GM23338 (cell line): ENCODE data around the gene ACOT6. TPM values are rescaled to one million over a fixed set of nuclear protein-coding genes. Genes with fewer than 3 reads are reported as not detected.

Experiments
- ATAC-seq: fragments of 200-7000 bp; cut with Tn5 transposase; 3 replicates; pipeline ENCODE4 v1.9.1; 2020
- DNase-seq: peaks from one replicate; pipeline ENCODE4 v3.0.0-alpha.2; 2015; ENCODE audit warnings: low spot score
- H2AFZ ChIP-seq: fragments of 200-600 bp; sonication (generic); 2 replicates; pipeline ENCODE4 v1.8.0; 2016; ENCODE audit warnings: antibody characterized with exemption, mild to moderate bottlenecking, moderate library complexity
- H3F3A ChIP-seq: fragments of 200-600 bp; sonication (generic); replicated peaks from 2 replicates; pipeline ENCODE4 v1.8.0; 2017; ENCODE audit warnings: antibody characterized with exemption, mixed run types, low read depth
- H3K27ac ChIP-seq: fragments of 200-600 bp; sonication (generic); 2 replicates; pipeline ENCODE4 v1.6.1; 2016; ENCODE audit warnings: low read depth
- H3K27me3 ChIP-seq: fragments of 200-600 bp; sonication (generic); 2 replicates; pipeline ENCODE4 v1.8.0; 2016; ENCODE audit warnings: mild to moderate bottlenecking, mixed run types, moderate library complexity; ENCODE audit not compliant: insufficient read depth
- H3K36me3 ChIP-seq: fragments of 200-600 bp; sonication (generic); 2 replicates; pipeline ENCODE4 v1.8.0; 2016; ENCODE audit warnings: mild to moderate bottlenecking; ENCODE audit not compliant: insufficient read depth
- H3K4me1 ChIP-seq: fragments of 200-600 bp; sonication (generic); 2 replicates; pipeline ENCODE4 v1.8.0; 2016; ENCODE audit warnings: mild to moderate bottlenecking, moderate library complexity; ENCODE audit not compliant: insufficient read depth
- H3K4me2 ChIP-seq: fragments of 200-600 bp; sonication (generic); 2 replicates; pipeline ENCODE4 v1.7.1; 2017; ENCODE audit warnings: mixed run types
- H3K4me3 ChIP-seq: fragments of 200-600 bp; sonication (generic); 2 replicates; pipeline ENCODE4 v1.6.1; 2016; ENCODE audit warnings: mixed run types
- H3K79me2 ChIP-seq: fragments of 200-600 bp; sonication (generic); replicated peaks from 2 replicates; pipeline ENCODE4 v1.8.0; 2017; ENCODE audit warnings: mild to moderate bottlenecking; ENCODE audit not compliant: insufficient read depth
- H3K9me2 ChIP-seq: fragments of 200-600 bp; sonication (generic); 2 replicates; pipeline ENCODE4 v1.8.0; 2017; ENCODE audit not compliant: insufficient read depth
- H4K20me1 ChIP-seq: fragments of 200-600 bp; sonication (generic); replicated peaks from 2 replicates; pipeline ENCODE4 v1.8.0; 2017; ENCODE audit warnings: mild to moderate bottlenecking; ENCODE audit not compliant: insufficient read depth
- H3K27ac Mint-ChIP-seq: 2 replicates; pipeline ENCODE4 v1.8.0; 2020; ENCODE audit warnings: inconsistent platforms, mild to moderate bottlenecking, moderate library complexity, mixed read lengths
- H3K27me3 Mint-ChIP-seq: 3 replicates; pipeline ENCODE4 v1.8.0; 2022; ENCODE audit warnings: low read depth, mild to moderate bottlenecking, moderate library complexity, mixed read lengths, inconsistent platforms; ENCODE audit not compliant: insufficient read depth, poor library complexity
- H3K36me3 Mint-ChIP-seq: 3 replicates; pipeline ENCODE4 v1.8.0; 2021; ENCODE audit warnings: low read depth, mild to moderate bottlenecking, inconsistent platforms, moderate library complexity, mixed read lengths
- H3K4me1 Mint-ChIP-seq: 3 replicates; pipeline ENCODE4 v1.8.0; 2020; ENCODE audit warnings: mild to moderate bottlenecking, inconsistent platforms, mixed read lengths
- H3K4me3 Mint-ChIP-seq: 3 replicates; pipeline ENCODE4 v1.8.0; 2021; ENCODE audit warnings: moderate library complexity, mild to moderate bottlenecking, inconsistent platforms, mixed read lengths
- H3K9me3 Mint-ChIP-seq: 3 replicates; pipeline ENCODE4 v1.8.0; 2020; ENCODE audit warnings: moderate library complexity, mild to moderate bottlenecking, inconsistent platforms, mixed read lengths
- CTCF ChIP-seq, 2 experiments: fragments of 200-600 bp in 1 of 2; sonication (generic) in 1 of 2; conservative IDR thresholded peaks; 2 replicates each; pipeline versions ENCODE4 v1.5.1 to v1.6.1; 2016 to 2017; ENCODE audit warnings: antibody characterized with exemption in 2 of 2, low read depth in 2 of 2, mild to moderate bottlenecking in 2 of 2, moderate library complexity in 1 of 2
- ETS1 ChIP-seq: IDR thresholded peaks from 2 replicates; pipeline ENCODE4 v1.6.1; 2016; ENCODE audit warnings: antibody characterized with exemption
- EZH2 ChIP-seq: fragments of 200-600 bp; sonication (generic); IDR thresholded peaks from one replicate; pipeline ENCODE4 v1.8.0; 2017; ENCODE audit warnings: antibody characterized with exemption, mild to moderate bottlenecking, low read depth; ENCODE audit not compliant: unreplicated experiment
- JUNB ChIP-seq: IDR thresholded peaks from one replicate; pipeline ENCODE4 v1.6.1; 2016; ENCODE audit warnings: antibody characterized with exemption; ENCODE audit not compliant: unreplicated experiment
- NANOG ChIP-seq: IDR thresholded peaks from 2 replicates; pipeline ENCODE4 v1.6.1; 2016; ENCODE audit warnings: antibody characterized with exemption, borderline replicate concordance
- REST ChIP-seq: IDR thresholded peaks from one replicate; pipeline ENCODE4 v1.6.1; 2018; ENCODE audit warnings: antibody characterized with exemption; ENCODE audit not compliant: unreplicated experiment
- STAT1 ChIP-seq: IDR thresholded peaks from one replicate; pipeline ENCODE4 v1.6.1; 2016; ENCODE audit warnings: antibody characterized with exemption; ENCODE audit not compliant: unreplicated experiment
- ZNF114 ChIP-seq: fragments of 250-450 bp; sonication (Bioruptor Pico); IDR thresholded peaks from 2 replicates; pipeline ENCODE4 v1.5.0; 2020; ENCODE audit warnings: mild to moderate bottlenecking, moderate library complexity
- ZNF331 ChIP-seq: fragments of 250-450 bp; sonication (Bioruptor Pico); IDR thresholded peaks from 2 replicates; pipeline ENCODE4 v1.5.0; 2020; ENCODE audit warnings: low read depth, mild to moderate bottlenecking, moderate library complexity
- ZNF462 ChIP-seq: fragments of 250-450 bp; sonication (Bioruptor Pico); IDR thresholded peaks from 2 replicates; pipeline ENCODE4 v1.5.0; 2020; ENCODE audit warnings: mild to moderate bottlenecking, moderate library complexity
- polyA plus RNA-seq: library from polyadenylated mRNA; unstranded; fragments of >200 nt; fragmentation: Nextera tagmentation; extraction: Ambion mirVana; gene quantifications from 2 replicates; pipeline ENCODE4 v1.2.1, GENCODE V29; 2016
- total RNA-seq: library from RNA; depleted of rRNA; stranded (reverse); fragments of >200 nt; shearing (Covaris generic); gene quantifications from 2 replicates; pipeline ENCODE4 v1.2.3, GENCODE V29; 2014

The ACOT6 gene
- total and polyA plus RNA-seq, 2 experiments from 2014 or later = 0.44 to 0.83 TPM

- no peaks in the 10 kb centered on the region; the same call in 1 of the 3 replicates for H3K9me3 Mint-ChIP-seq
Observed at GRCh38 chr14:73640796-73641365, 28.6 kb downstream of the ACOT6 start.

More at GRCh38 chr14:73640796-73641365, 28.6 kb downstream of the ACOT6 start:
- Histone ChIP-seq H3K4me3 (no peak overlapping the region), H4K20me1 (no peaks in the 10 kb centered on the region), H3K9me2 (no peaks in the 10 kb centered on the region), H3F3A (no peaks in the 10 kb centered on the region; the same call in 1 of the 2 replicates), H3K27ac (no peak overlapping the region), H2AFZ (no peak overlapping the region), H3K4me1 (peaks cover 13% of the 10 kb centered on the region; the same call in 1 of the 2 replicates), H3K79me2 (peaks cover 7% of the 10 kb centered on the region), H3K4me2 (no peak overlapping the region), H3K27me3 (no peaks in the 10 kb centered on the region), H3K36me3 (no peaks in the 10 kb centered on the region)
- peaks cover 21% of the 10 kb centered on the region; the same call in 2 of the 3 replicates for H3K4me1 Mint-ChIP-seq
- no peak overlapping the region for H3K4me3 Mint-ChIP-seq
- H3K27ac Mint-ChIP-seq = no peak overlapping the region
- ATAC-seq (no peak), DNase-seq (no peak)
- peaks cover 5% of the 10 kb centered on the region for H3K27me3 Mint-ChIP-seq
- TF ChIP-seq ZNF114 (CRISPR knock-in tag) (no peak), EZH2 (no peak), STAT1 (no peak), NANOG (no peak), ZNF462 (CRISPR knock-in tag) (no peak), REST (no peak), ETS1 (no peak), JUNB (no peak), CTCF (conservative IDR thresholded peaks at IDR 0.05; ENCODE audit: low read depth in 2 of 2) (no peak), ZNF331 (CRISPR knock-in tag) (no peak)
- H3K36me3 Mint-ChIP-seq = no peaks in the 10 kb centered on the region
